Measurements from ENCODE around the gene TCAIM.

TCAIM gene

DNA sequence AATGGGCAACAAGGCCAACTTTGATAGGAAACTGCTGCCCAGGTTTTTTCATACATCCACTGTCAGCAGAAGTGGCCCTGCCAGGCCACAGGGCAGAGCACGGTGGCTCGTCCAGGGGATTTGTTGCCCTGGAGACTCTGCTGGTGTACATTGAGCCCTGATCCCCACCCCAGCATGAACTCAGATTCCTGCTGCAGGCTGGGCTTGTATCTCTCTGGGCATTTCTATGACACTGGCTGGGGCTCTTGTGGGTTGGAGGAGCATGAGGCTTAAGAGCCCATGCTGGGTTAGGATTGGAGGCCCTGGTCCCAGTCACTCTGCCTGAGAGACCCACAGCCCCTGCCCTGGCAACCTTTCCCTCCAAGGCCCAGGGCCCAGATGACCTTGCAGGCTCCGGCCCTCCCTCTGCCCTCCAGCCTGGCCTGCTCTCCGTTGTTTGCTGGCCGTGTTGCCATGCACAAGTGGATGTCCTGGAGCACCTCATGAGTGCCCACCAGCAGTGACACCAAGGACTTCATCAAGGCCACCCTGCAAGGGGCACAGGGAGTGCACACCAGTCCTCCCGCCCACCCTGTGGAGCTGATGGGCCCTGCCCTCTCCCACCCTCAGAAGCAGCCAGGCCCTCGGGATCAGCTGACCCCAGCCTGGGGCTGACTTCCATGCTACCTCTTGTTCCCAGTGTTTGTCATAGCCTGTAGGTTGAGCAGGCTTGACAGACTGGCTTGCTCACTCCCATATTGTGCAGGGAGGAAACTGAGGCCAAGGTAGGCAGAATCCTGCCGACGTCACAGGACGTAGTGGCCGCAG, 80.8 kb downstream of the TCAIM start:
- DNase-seq (ENCODE audit: extremely low read depth, low read depth) = no peak
- H3K4me3 ChIP-seq (replicated peaks; ENCODE audit: low read depth, low read length) = no peak overlapping the region
- TF ChIP-seq, protein P1, sequence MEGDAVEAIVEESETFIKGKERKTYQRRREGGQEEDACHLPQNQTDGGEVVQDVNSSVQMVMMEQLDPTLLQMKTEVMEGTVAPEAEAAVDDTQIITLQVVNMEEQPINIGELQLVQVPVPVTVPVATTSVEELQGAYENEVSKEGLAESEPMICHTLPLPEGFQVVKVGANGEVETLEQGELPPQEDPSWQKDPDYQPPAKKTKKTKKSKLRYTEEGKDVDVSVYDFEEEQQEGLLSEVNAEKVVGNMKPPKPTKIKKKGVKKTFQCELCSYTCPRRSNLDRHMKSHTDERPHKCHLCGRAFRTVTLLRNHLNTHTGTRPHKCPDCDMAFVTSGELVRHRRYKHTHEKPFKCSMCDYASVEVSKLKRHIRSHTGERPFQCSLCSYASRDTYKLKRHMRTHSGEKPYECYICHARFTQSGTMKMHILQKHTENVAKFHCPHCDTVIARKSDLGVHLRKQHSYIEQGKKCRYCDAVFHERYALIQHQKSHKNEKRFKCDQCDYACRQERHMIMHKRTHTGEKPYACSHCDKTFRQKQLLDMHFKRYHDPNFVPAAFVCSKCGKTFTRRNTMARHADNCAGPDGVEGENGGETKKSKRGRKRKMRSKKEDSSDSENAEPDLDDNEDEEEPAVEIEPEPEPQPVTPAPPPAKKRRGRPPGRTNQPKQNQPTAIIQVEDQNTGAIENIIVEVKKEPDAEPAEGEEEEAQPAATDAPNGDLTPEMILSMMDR (IDR thresholded peaks at IDR 0.05; ENCODE audit: low read depth, low read length, missing control alignments) = no peak

DNA sequence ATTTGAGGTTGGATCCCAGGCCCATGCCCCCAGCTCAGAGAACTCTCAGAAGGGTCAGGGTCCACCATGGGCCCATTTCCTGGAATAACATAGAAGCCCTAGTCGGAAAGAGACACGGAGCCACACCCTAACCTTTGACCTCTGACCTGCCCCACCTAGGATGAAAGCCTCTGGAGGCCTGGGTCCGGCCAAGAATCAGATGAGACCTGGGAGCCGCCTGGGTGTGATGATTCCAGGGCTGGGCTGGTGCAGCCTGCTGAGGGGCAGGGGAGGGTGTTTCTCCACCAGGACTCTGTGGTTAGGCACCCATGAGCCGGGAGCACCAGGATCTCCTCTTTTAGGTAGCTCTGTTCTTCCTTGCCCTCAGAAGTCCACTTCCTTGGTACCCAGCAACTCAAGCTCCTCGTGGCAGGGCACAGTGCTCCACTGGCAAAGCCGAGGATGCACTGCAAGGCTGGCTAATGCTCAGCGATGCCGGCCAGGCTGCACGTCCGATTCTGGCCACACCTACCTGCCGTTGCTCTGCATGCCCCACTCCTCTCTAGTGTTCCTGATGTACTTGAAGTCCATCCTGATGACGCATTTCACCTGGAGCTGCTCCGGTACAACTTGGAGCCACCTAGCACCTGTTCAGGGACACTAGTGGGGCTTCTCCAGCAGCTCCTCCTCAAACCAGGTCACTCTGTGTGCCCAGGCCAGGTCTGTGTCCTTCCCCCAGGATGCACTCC, 81.5 kb downstream of the TCAIM start:
- no peak overlapping the region for H3K4me3 ChIP-seq (replicated peaks; ENCODE audit: low read depth, low read length)
- DNase-seq (ENCODE audit: extremely low read depth, low read depth) = no peak
- TF ChIP-seq, protein P1 (IDR thresholded peaks at IDR 0.05; ENCODE audit: low read depth, low read length, missing control alignments) = no peak

DNA sequence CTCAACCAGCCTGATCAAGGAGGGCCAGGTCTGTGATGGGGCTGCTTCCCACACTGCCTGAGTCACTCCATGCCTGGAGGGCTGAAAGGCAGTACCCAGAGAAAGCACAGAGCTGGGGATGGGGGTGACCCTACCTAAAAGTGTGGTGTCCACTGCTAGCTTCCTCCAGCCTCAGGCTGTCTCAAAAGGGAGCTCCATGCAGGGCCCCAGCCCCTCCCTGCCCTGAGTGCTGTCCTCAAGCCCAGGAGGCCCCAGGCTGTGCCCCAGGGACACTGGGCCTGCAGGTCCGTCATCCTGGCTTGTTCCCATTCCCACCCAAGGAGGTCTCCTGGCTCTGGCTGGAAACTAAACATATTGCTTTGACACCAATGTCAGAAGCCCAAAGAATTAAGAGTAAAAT, 82.1 kb downstream of the TCAIM start:
- no peak for DNase-seq (ENCODE audit: extremely low read depth, low read depth)
- H3K4me3 ChIP-seq (replicated peaks; ENCODE audit: low read depth, low read length) = no peak overlapping the region
- TF ChIP-seq, protein P1 (IDR thresholded peaks at IDR 0.05; ENCODE audit: low read depth, low read length, missing control alignments) = no peak

DNA sequence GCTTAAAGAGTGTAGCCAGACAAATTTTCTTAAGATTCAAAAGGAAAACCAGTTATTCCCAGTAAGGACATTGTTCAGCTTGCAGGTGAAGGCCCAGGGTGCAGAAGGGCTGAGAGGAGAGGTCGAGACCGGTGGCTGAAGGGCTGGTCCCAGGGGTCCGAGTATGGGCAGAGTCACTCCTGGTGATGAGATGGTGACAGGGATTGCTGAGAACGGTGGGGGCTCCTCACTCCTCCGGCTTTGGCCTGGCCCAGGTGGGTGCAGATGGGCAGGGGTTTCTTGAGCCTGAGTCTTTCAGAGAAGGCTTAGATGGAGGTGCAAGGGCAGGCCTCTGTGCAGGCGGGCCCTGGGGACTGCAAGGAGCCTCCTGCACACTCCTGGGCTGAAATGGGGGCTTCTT, 82.7 kb downstream of the TCAIM start:
- no peak for DNase-seq (ENCODE audit: extremely low read depth, low read depth)
- TF ChIP-seq, protein P1 (IDR thresholded peaks at IDR 0.05; ENCODE audit: low read depth, low read length, missing control alignments) = no peak
- no peak overlapping the region for H3K4me3 ChIP-seq (replicated peaks; ENCODE audit: low read depth, low read length)

DNA sequence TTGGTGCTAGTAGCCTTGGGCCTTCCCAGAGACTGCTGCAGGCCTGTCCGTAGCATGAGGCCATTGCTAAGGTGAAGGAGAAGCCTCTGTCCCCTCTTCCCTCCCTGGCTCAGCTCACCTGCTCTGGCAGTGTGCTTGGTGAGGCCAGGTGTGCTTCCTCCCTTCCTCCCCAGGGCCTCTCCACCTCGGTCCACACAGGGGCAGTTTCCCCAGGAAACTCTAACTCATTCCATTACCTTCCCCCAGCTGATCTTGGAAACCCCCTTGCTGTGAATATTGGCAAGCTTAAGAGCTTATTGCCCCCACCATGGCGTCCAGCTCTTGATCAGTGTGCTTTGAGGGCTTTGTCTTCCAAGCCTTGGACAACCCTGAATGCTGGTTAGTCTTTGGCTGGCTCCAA, 86.2 kb downstream of the TCAIM start:
- no peak overlapping the region for H3K4me3 ChIP-seq (replicated peaks; ENCODE audit: low read depth, low read length)
- DNase-seq (ENCODE audit: extremely low read depth, low read depth) = no peak
- TF ChIP-seq, protein P1 (IDR thresholded peaks at IDR 0.05; ENCODE audit: low read depth, low read length, missing control alignments) = no peak

DNA sequence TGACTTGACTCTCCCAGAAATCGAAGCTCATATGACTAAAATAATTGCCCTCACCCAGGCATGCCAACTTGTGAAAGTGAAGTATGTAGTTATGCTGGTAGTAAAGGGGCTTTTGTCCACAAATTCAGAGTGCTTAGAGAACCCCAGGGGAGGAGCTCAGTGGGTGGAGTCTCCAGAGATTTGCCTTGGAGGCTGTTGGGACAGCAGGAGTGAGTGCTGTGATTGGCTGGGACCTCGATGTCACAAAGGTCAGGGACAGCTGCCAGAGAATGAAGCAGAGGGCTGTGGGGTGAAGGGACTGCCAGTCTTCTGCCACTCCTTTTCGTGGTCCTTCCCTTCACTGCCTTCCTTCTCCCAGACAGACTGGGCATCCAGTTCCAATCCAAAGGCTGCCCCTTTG, 89.1 kb downstream of the TCAIM start:
- TF ChIP-seq, protein P1 (IDR thresholded peaks at IDR 0.05; ENCODE audit: low read depth, low read length, missing control alignments) = no peak
- no peak for DNase-seq (ENCODE audit: extremely low read depth, low read depth)
- no peak overlapping the region for H3K4me3 ChIP-seq (replicated peaks; ENCODE audit: low read depth, low read length)
